B cell (primary cell): ENCODE measurements around the gene C7orf25. TPM values are rescaled to one million over a fixed set of nuclear protein-coding genes. Genes with fewer than 3 reads are reported as not detected.

Source experiments
- ATAC-seq: fragments of 200-7000 bp; cut with Tn5 transposase; one replicate; pipeline ENCODE4 v1.10.0; 2021; ENCODE audit warnings: low read depth, mild to moderate bottlenecking, moderate number of reproducible peaks, moderate library complexity
- CTCF ChIA-PET: fragments of 350-600 bp; sonication (Branson Sonifier 250); formaldehyde crosslinking; loops from one replicate; lab custom pipeline; 2021; ENCODE audit warnings: antibody characterized with exemption, inconsistent platforms; lab: Charles Lee
- POLR2A ChIA-PET: fragments of 350-600 bp; sonication (Branson Sonifier 250); formaldehyde crosslinking; loops from one replicate; lab custom pipeline; 2021; ENCODE audit warnings: antibody characterized with exemption; lab: Charles Lee
- DNase-seq: peaks from one replicate; pipeline ENCODE4 v3.0.0; 2013
- H2AFZ ChIP-seq: 2 replicates; pipeline ENCODE4 v1.6.1; 2012; ENCODE audit warnings: mild to moderate bottlenecking, low read depth, low read length; ENCODE audit not compliant: insufficient read depth, poor library complexity, severe bottlenecking
- H3K27ac ChIP-seq, 2 donors: 1 replicate in 1 of 2; 2 replicates in 1 of 2; pipeline ENCODE4 v1.5.1; 2012 to 2013; ENCODE audit warnings: low read length in 2 of 2, mild to moderate bottlenecking in 2 of 2, moderate library complexity in 1 of 2
- H3K27me3 ChIP-seq, 4 experiments: fragments of 200-600 bp in 1 of 4; sonication (generic) in 1 of 4; replicated peaks in 1 of 4; 1 replicate in 2 of 4; 2 replicates in 2 of 4; pipeline versions ENCODE4 v1.6.1 to v1.7.0; 2013 to 2016; ENCODE audit warnings: low read length in 3 of 4, mild to moderate bottlenecking in 2 of 4, mixed read lengths in 1 of 4, moderate library complexity in 1 of 4; ENCODE audit not compliant: insufficient read depth in 4 of 4, control insufficient read depth in 3 of 4; ENCODE audit errors: control extremely low read depth in 1 of 4
- H3K36me3 ChIP-seq, 2 experiments: replicated peaks in 1 of 2; 1 replicate in 1 of 2; 2 replicates in 1 of 2; pipeline versions ENCODE4 v1.6.1 to v1.7.1; 2013; ENCODE audit warnings: low read length in 1 of 2; ENCODE audit not compliant: insufficient read depth in 2 of 2, control insufficient read depth in 1 of 2; ENCODE audit errors: control extremely low read depth in 1 of 2, extremely low read depth in 1 of 2
- H3K4me1 ChIP-seq, 2 donors: fragments of 200-600 bp in 1 of 2; sonication (generic) in 1 of 2; 1 replicate in 1 of 2; 2 replicates in 1 of 2; pipeline versions ENCODE4 v1.5.1 to v1.6.1; 2013 to 2017; ENCODE audit warnings: low read length in 2 of 2; ENCODE audit not compliant: control insufficient read depth in 2 of 2, insufficient read depth in 2 of 2
- H3K4me2 ChIP-seq: replicated peaks from 2 replicates; pipeline ENCODE3; 2012; ENCODE audit warnings: mild to moderate bottlenecking, low read depth, low read length; ENCODE audit not compliant: poor library complexity, severe bottlenecking
- H3K4me3 ChIP-seq, 5 experiments: fragments of 200-600 bp in 1 of 5; sonication (generic) in 1 of 5; 1 replicate in 3 of 5; 2 replicates in 2 of 5; pipeline versions ENCODE4 v1.5.1 to v1.7.0; 2011 to 2016; ENCODE audit warnings: low read length in 4 of 5, mild to moderate bottlenecking in 4 of 5, low read depth in 2 of 5, control low read depth in 1 of 5, moderate library complexity in 1 of 5; ENCODE audit not compliant: insufficient read depth in 1 of 5; ENCODE audit errors: control extremely low read depth in 1 of 5, extremely low read depth in 1 of 5
- H3K79me2 ChIP-seq: fragments of 200-600 bp; sonication (generic); one replicate; pipeline ENCODE4 v1.6.0; 2016; ENCODE audit warnings: low read length; ENCODE audit not compliant: control insufficient read depth, insufficient read depth
- H3K9ac ChIP-seq: fragments of 200-600 bp; sonication (generic); 2 replicates; pipeline ENCODE4 v1.6.1; 2017; ENCODE audit warnings: mild to moderate bottlenecking, low read length, moderate library complexity
- H3K9me3 ChIP-seq, 3 donors: one replicate each; pipeline versions ENCODE4 v1.6.1 to v1.7.1; 2013; ENCODE audit warnings: low read length in 2 of 3; ENCODE audit not compliant: control insufficient read depth in 2 of 3, insufficient read depth in 1 of 3; ENCODE audit errors: control extremely low read depth in 1 of 3
- H4K20me1 ChIP-seq: 2 replicates; pipeline ENCODE4 v1.6.0; 2012; ENCODE audit warnings: mild to moderate bottlenecking, low read length; ENCODE audit not compliant: insufficient read depth, control insufficient read depth, poor library complexity, severe bottlenecking
- H3K27ac Mint-ChIP-seq: one replicate; pipeline ENCODE4 v1.8.0; 2021; ENCODE audit warnings: mixed read lengths
- H3K27me3 Mint-ChIP-seq: one replicate; pipeline ENCODE4 v1.8.0; 2021; ENCODE audit warnings: mixed read lengths
- H3K4me1 Mint-ChIP-seq: one replicate; pipeline ENCODE4 v1.8.0; 2021; ENCODE audit warnings: mixed read lengths
- H3K4me3 Mint-ChIP-seq: one replicate; pipeline ENCODE4 v1.8.0; 2021; ENCODE audit warnings: mixed read lengths
- H3K9me3 Mint-ChIP-seq: one replicate; pipeline ENCODE4 v1.8.0; 2022; ENCODE audit warnings: mixed read lengths; ENCODE audit not compliant: insufficient read depth
- EZH2 ChIP-seq: IDR thresholded peaks from 2 replicates; pipeline ENCODE4 v1.6.1; 2012; ENCODE audit warnings: borderline replicate concordance, low read depth, mild to moderate bottlenecking, moderate library complexity, low read length; ENCODE audit not compliant: insufficient read depth, poor library complexity, severe bottlenecking
- WGBS: methylation state at CpG from one replicate; pipeline ENCODE4 v1.1.5; 2013; ENCODE audit warnings: missing lambda C conversion rate; ENCODE audit not compliant: insufficient coverage; 5-methylcytosine and 5-hydroxymethylcytosine counted together
- intact Hi-C: fragments of 100-400 bp; cut with micrococcal nuclease; formaldehyde crosslinking; loops from one replicate; pipeline ENCODE4 v1.10.0; 2022
- polyA plus RNA-seq: library from polyadenylated mRNA; depleted of rRNA; stranded (reverse); fragments of >200 nt; gene quantifications from 2 replicates; pipeline ENCODE4 v1.2.3, GENCODE V29; 2012
- total RNA-seq, 2 donors: library from RNA; stranded (reverse); fragments of 120-200 nt in 1 of 2; gene quantifications; 1 replicate in 1 of 2; 2 replicates in 1 of 2; pipeline versions ENCODE4 v1.2.3 to v1.2.4, GENCODE V29; 2013 to 2022
- TF ChIP-seq, protein P1 (sequence below): fragments of 200-600 bp; IDR thresholded peaks from one replicate; pipeline ENCODE4 v1.8.0; 2022; ENCODE audit warnings: antibody characterized with exemption, mild to moderate bottlenecking

The C7orf25 gene
- total and polyA plus RNA-seq, 2 donors (not counting 1 experiment from before 2014, with no cell fraction given) = 2.1 to 11.8 TPM

DNA sequence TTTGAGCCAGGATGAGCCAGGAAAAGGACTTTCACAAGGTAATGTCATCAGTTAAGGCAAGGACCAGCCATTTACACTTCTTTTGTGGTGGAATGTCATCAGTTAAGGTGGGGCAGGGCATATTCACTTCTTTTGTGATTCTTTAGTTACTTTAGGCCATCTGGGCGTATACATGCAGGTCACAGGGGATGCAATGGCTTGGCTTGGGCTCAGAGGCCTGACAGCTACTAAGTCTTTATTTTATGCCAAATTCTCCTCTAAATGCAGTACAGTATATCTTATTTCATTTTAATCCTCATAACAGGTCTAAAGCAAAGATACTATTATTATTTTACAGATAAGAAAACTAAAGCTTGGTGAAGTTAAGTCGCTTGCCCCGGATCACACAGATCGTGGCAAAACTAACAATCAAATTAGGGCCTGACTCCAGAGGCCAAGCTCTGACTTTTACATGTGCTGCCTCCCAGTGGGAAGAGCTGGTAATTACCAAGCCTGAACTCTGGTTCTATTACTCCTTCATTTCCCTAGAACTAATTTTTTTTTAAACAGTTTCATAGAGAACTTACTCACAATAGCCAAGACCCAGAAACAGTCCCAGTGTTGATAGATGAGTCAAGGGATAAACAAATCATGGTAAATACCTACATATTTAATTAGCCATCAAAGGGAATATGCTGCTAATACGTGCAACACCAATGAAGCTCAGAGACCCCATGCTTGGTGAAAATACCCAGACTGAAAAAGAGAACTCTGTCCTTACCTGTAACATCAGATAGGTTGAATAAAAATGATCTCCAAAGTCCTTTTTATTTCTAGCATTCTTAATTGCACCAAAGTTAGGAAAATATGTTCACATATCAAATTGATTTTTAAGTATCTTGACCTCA is 35.4 kb downstream of the C7orf25 start:
- H3K27me3 Mint-ChIP-seq = no peaks in the 10 kb centered on the region
- whole genome bisulfite sequencing = 30% methylated on average over 3 of the region's 5 CpGs
- H3K4me1 ChIP-seq = no peaks in the 10 kb centered on the region
- no peak overlapping the region for H3K9ac ChIP-seq
- no peak overlapping the region for H3K27ac ChIP-seq
- no peaks in the 10 kb centered on the region for H4K20me1 ChIP-seq
- TF ChIP-seq EZH2 = no peak
- TF ChIP-seq, protein P1, sequence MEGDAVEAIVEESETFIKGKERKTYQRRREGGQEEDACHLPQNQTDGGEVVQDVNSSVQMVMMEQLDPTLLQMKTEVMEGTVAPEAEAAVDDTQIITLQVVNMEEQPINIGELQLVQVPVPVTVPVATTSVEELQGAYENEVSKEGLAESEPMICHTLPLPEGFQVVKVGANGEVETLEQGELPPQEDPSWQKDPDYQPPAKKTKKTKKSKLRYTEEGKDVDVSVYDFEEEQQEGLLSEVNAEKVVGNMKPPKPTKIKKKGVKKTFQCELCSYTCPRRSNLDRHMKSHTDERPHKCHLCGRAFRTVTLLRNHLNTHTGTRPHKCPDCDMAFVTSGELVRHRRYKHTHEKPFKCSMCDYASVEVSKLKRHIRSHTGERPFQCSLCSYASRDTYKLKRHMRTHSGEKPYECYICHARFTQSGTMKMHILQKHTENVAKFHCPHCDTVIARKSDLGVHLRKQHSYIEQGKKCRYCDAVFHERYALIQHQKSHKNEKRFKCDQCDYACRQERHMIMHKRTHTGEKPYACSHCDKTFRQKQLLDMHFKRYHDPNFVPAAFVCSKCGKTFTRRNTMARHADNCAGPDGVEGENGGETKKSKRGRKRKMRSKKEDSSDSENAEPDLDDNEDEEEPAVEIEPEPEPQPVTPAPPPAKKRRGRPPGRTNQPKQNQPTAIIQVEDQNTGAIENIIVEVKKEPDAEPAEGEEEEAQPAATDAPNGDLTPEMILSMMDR = peak; percentile 83
- H3K9me3 ChIP-seq = no peaks in the 10 kb centered on the region
- H3K4me3 Mint-ChIP-seq = no peak overlapping the region
- no peaks in the 10 kb centered on the region for H3K36me3 ChIP-seq
- H2AFZ ChIP-seq = no peak overlapping the region
- DNase-seq = peak; percentile 63
- no peaks in the 10 kb centered on the region for H3K27me3 ChIP-seq
- no peak overlapping the region for H3K4me3 ChIP-seq
- ChIA-PET CTCF (interaction anchor here (0.8 to 1.9 kb wide), 12 partner anchors 9 to 962 kb away, joined by 3 to 10 read pairs (median 5); no protein-coding TSS in a partner anchor), POLR2A (no interaction called here)
- intact Hi-C loops = no loop called here
- no peaks in the 10 kb centered on the region for H3K9me3 Mint-ChIP-seq
- H3K27ac Mint-ChIP-seq = no peak overlapping the region
- ATAC-seq = peak; percentile 54
- H3K79me2 ChIP-seq = no peaks in the 10 kb centered on the region
- no peak overlapping the region for H3K4me2 ChIP-seq
- peaks cover 2% of the 10 kb centered on the region for H3K4me1 Mint-ChIP-seq
